Colonic mucosa (tissue), 4 donors: ENCODE measurements around the gene PTBP3. TPM values are rescaled to one million over a fixed set of nuclear protein-coding genes. Genes with fewer than 3 reads are reported as not detected.
A peak's percentile ranks its signal among the peaks of the same experiment; 100 is the strongest.

ENCODE experiments used
- DNase-seq: peaks from one replicate; pipeline ENCODE4 v3.0.0-alpha.2; 2020
- H3K27ac ChIP-seq: fragments of 200-600 bp; one replicate; pipeline ENCODE4 v1.8.0; 2021
- H3K27me3 ChIP-seq: fragments of 200-600 bp; one replicate; pipeline ENCODE4 v1.8.0; 2021
- H3K36me3 ChIP-seq: fragments of 200-600 bp; one replicate; pipeline ENCODE4 v1.8.0; 2021
- H3K4me1 ChIP-seq: fragments of 200-600 bp; one replicate; pipeline ENCODE4 v1.8.0; 2021; ENCODE audit warnings: mild to moderate bottlenecking
- H3K4me3 ChIP-seq: fragments of 200-600 bp; one replicate; pipeline ENCODE4 v1.8.0; 2021
- H3K9ac ChIP-seq, 2 donors: one replicate each; pipeline ENCODE4 v1.7.0; 2013; ENCODE audit warnings: control low read depth in 2 of 2, low read depth in 2 of 2, low read length in 2 of 2
- H3K9me3 ChIP-seq: fragments of 200-600 bp; one replicate; pipeline ENCODE4 v1.8.0; 2021
- intact Hi-C: fragments of 100-400 bp; cut with DNase I; formaldehyde crosslinking; loops from one replicate; pipeline ENCODE4 v1.14.1; 2022
- total RNA-seq, 2 donors: library from RNA; stranded (reverse); fragmentation: NEBNext Ultra II Directional in 1 of 2; extraction: Animal tissue kit (Norgen Biotek cat#: 25700) in 1 of 2; gene quantifications; one replicate each; pipeline ENCODE4 v1.2.1, GENCODE V29; 2021
- TF ChIP-seq, protein P1 (sequence below): fragments of 200-600 bp; IDR thresholded peaks from one replicate; pipeline ENCODE4 v1.8.0; 2022; ENCODE audit warnings: antibody characterized with exemption, mild to moderate bottlenecking
- donor health status: healthy.
- donor health status: DM: no; HTN: no; CAD: no.
- donor health status: DM: no; HTN: no; CAD: no.

Gene PTBP3
- total RNA-seq, 2 donors from 2014 or later: 137 to 168 TPM

DNA sequence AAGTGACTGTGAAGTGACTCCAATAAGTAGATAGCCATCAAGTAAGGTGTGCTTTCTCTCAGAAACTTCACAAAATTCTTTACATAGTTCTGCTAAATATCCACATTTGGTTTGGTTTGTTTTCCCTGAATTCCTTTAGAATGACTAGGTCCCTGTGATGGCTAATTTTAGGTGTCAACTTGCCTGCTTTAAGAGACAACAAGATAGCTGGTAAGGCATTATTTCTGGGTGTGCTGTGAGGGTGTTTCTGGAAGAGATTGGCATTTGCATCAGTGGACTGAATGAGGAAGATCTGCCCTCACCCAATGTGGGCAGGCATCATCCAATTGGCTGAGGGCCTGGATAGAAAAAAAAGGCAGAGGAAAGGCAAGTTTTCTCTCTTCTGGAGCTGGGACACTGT, 8.3 kb upstream of the PTBP3 start:
- TF ChIP-seq, protein P1, sequence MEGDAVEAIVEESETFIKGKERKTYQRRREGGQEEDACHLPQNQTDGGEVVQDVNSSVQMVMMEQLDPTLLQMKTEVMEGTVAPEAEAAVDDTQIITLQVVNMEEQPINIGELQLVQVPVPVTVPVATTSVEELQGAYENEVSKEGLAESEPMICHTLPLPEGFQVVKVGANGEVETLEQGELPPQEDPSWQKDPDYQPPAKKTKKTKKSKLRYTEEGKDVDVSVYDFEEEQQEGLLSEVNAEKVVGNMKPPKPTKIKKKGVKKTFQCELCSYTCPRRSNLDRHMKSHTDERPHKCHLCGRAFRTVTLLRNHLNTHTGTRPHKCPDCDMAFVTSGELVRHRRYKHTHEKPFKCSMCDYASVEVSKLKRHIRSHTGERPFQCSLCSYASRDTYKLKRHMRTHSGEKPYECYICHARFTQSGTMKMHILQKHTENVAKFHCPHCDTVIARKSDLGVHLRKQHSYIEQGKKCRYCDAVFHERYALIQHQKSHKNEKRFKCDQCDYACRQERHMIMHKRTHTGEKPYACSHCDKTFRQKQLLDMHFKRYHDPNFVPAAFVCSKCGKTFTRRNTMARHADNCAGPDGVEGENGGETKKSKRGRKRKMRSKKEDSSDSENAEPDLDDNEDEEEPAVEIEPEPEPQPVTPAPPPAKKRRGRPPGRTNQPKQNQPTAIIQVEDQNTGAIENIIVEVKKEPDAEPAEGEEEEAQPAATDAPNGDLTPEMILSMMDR: no peak
- Histone ChIP-seq H3K36me3 (no peaks in the 10 kb centered on the region), H3K9me3 (no peaks in the 10 kb centered on the region), H3K27ac (no peak overlapping the region), H3K9ac (no peak overlapping the region), H3K27me3 (no peaks in the 10 kb centered on the region), H3K4me3 (no peak overlapping the region), H3K4me1 (no peaks in the 10 kb centered on the region)
- DNase-seq: no peak
- intact Hi-C loops: no loop called here

DNA sequence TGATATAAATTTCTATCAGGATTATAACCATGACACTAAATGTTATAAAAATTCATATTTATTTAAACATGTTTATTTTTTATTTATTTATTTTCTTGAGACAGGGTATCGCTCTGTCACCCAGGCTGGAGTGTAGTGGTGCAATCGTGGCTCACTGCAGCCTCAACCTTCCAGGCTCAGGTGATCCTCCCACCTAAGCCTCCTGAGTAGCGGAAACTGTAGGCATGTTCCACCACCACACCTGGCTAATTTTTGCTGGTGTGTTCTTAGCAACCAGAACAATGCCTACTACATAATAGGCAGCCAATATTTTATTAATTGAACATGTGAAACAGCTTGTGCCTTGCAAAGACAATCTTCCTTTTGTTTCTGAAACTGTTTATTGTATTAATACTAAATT, 6.5 kb upstream of the PTBP3 start:
- Histone ChIP-seq H3K36me3 (no peaks in the 10 kb centered on the region), H3K27ac (no peak overlapping the region), H3K9me3 (no peaks in the 10 kb centered on the region), H3K27me3 (no peaks in the 10 kb centered on the region), H3K4me3 (no peak overlapping the region), H3K9ac (no peak overlapping the region), H3K4me1 (no peaks in the 10 kb centered on the region)
- intact Hi-C loops: loop anchor here (10.0 kb wide), 1 partner anchor 165 kb away; the partner anchor contains the start of gene SUSD1
- DNase-seq: no peak
- TF ChIP-seq, protein P1: no peak

DNA sequence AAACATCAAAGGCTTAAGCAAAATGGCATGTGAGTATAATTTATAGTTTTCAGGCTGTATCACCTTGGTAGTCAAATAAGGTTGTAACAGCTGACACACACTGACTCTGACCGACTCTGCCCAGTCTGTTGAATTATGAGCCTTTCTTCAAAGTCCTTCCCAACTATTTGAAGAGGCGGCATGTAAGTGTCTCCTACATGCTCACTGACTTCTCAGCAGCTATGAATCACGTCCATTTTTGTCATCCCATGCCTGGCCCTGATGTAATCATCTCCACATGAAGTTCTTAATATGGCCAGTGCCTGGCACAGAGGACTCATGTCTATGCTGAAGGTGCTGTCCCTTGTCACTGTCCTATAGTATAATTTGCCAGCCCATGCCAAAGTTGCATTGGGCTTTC, 5.1 kb upstream of the PTBP3 start:
- TF ChIP-seq, protein P1: no peak
- no peak overlapping the region for H3K4me3 ChIP-seq
- H3K9ac ChIP-seq: peak overlapping the region in 1 of 2 donors; percentile 21
- no peaks in the 10 kb centered on the region for H3K4me1 ChIP-seq
- peak overlapping the region; percentile 15 for H3K27ac ChIP-seq
- no peaks in the 10 kb centered on the region for H3K36me3 ChIP-seq
- H3K27me3 ChIP-seq: no peaks in the 10 kb centered on the region
- DNase-seq: no peak
- no peaks in the 10 kb centered on the region for H3K9me3 ChIP-seq
- intact Hi-C loops: loop anchor here (10.0 kb wide), 1 partner anchor 164 kb away; the partner anchor contains the start of gene SUSD1

DNA sequence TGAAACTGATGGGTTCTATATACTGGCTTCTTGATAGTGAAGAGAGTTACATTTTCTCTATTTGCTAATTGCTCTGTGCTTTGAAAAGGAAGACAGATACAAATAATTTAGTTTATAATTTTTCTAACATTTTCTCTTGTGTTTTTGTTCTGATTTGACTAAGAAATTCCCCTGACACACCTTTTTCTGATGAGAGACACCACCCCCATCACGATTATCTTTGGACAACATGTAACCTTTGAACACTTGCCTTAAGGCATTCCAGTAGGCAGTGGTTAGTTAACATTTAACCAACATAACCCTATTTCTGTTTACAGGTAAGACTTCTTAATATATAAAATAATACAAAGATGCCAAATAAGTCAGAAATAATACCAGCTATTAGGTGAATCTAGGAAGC, 4.1 kb upstream of the PTBP3 start:
- intact Hi-C loops: loop anchor here (10.0 kb wide), 1 partner anchor 163 kb away; the partner anchor contains the start of gene SUSD1

DNA sequence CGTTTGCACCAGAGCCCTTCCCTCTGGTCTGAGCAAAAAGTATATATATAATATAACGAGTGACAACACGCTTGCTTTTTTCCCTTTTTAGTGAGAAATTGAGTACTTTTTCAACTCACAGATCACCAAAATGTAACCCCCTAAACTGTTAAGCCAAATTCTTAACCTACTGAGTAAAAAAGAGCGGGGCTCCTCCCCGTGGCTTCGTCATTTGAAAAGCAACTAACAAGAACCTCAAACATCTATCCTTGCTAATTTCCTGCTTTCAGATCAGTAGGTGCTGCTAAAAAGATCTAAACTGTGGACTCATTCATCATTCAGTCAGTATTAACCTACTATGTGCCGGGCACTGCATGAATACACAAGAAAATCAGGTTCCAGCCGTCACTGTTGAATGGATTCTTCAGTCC, 1.0 kb upstream of the PTBP3 start:
- TF ChIP-seq, protein P1: no peak

More for the DNA sequence above, 4.1 kb upstream of the PTBP3 start:
- H3K4me3 ChIP-seq: no peak overlapping the region
- TF ChIP-seq, protein P1: no peak
- no peaks in the 10 kb centered on the region for H3K9me3 ChIP-seq
- H3K4me1 ChIP-seq: no peaks in the 10 kb centered on the region
- H3K36me3 ChIP-seq: no peaks in the 10 kb centered on the region
- H3K27me3 ChIP-seq: no peaks in the 10 kb centered on the region
- H3K9ac ChIP-seq: no peak overlapping the region
- peak overlapping the region; percentile 59 for H3K27ac ChIP-seq
- DNase-seq: no peak

More for the DNA sequence above, 1.0 kb upstream of the PTBP3 start:
- H3K36me3 ChIP-seq: no peaks in the 10 kb centered on the region
- intact Hi-C loops: loop anchor here (10.0 kb wide), 1 partner anchor 160 kb away; the partner anchor contains the start of gene SUSD1
- H3K27ac ChIP-seq: peak overlapping the region; percentile 96
- H3K4me1 ChIP-seq: no peaks in the 10 kb centered on the region
- peak overlapping the region; percentile 82 to 84 for H3K9ac ChIP-seq
- H3K4me3 ChIP-seq: peak overlapping the region; percentile 47
- no peaks in the 10 kb centered on the region for H3K27me3 ChIP-seq
- peak; percentile 57 for DNase-seq
- H3K9me3 ChIP-seq: no peaks in the 10 kb centered on the region
